HS-27A (cell line): Measurements from ENCODE around the gene LAGE3.

Experiments used
- DNase-seq: peaks from one replicate; pipeline ENCODE4 v3.0.0-alpha.2; 2012; ENCODE audit warnings: low read depth, missing footprints

The LAGE3 gene

DNA sequence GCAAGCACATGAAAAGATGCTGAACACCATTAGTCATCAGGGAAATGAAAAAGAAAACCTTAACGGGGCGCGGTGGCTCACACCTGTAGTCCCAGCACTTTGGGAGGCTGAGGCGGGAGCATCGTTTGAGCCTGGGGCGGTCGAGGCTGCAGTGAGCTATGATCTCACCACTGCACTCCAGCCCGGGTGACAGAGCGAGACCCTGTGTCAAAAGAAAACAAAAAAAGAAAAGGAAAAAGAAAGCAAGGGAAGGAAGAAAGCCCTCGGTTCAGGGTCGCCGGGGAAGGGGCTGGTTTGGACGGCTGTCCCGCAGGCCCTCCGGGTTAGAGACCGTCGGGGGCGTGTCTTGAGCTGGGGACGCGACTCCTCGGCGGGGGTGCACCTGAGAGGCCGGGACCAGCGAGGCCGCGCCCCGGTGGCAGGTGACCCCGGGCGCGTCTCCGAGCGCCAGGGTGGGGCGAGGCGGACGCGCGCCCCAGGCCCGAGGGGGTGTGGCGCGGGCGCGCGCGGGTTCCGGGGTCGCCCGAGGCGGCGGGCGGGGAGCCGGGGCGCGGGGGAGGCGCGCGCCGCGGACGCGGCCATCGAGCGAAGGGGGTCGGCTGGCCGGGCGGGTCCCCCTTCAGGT, 21.5 kb downstream of the LAGE3 start:
- no peak for DNase-seq

DNA sequence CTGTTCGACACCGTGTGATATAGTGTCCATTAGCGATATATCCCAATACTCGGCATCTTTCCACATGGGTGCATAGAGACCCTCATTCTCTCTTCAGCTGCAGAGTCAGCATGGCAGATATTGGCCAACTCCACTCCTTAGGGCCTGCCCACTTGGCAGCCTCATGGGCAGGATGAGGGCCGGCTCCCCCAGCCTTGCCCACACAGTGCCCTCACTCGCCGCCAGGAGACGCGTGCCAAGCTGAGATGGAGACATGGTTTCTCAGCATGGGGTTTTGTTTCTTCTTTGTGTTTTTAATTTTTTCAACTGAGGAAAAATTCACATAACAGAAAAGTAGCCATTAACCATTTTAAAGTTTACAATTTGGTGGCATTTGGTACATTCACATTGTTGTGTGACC, 26.3 kb downstream of the LAGE3 start:
- no peak for DNase-seq

DNA sequence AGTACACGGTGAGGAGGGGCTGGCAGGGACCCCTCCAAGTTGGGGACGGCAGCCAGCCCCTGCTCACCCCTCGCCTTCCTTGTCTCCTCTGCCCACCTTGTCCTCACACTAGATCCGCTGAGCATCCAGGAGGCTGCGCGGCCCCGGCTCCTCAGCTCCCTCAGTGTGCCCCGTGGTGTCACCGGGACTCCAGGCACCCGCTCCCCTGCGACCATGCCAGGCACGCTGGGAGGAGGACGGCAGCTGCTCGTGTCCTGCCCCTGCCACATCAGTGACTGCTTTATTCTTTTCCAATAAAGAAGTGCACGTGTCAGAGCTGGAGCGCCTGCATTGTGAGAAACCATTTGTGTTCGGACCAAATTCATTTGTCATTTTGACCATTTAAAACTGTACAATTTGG, 28.8 kb downstream of the LAGE3 start:
- DNase-seq: no peak

DNA sequence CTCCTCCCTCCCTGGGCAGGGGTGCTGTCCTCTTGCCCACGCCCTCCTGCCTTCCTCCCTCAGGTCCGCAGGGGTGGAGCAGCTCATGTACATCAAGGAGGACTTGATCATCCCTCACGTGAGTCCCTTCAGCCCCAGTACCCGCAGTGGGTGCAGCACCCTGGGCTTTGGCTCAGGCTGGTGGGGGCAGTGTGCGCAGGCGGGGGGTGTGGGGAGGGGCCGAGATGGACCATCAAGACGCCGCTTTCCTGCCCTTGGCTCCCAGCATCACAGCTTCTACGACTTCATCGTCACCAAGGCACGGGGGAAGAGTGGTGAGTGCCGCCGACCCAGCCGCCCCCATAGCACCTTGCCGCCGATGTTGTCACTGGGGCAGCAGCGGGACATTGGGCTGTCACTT, 29.5 kb downstream of the LAGE3 start:
- no peak for DNase-seq

DNA sequence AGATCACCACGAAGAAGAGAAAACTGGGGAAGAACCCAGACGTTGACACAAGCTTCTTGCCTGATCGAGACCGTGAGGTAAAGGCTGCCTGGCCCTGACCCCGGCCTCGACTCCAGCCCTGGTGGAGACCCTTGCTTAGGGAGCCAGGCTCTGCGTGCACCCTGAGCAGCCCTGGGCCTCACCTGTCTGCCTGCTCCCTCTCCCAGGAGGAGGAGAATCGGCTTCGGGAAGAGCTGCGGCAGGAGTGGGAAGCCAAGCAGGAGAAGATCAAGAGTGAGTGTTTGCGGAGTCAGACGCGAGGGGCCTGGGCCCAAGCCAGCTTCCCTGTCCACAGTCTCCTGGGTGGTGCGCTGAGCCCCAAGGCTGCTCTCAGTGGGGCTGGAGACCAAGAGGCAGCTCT, 30.6 kb downstream of the LAGE3 start:
- DNase-seq: no peak

DNA sequence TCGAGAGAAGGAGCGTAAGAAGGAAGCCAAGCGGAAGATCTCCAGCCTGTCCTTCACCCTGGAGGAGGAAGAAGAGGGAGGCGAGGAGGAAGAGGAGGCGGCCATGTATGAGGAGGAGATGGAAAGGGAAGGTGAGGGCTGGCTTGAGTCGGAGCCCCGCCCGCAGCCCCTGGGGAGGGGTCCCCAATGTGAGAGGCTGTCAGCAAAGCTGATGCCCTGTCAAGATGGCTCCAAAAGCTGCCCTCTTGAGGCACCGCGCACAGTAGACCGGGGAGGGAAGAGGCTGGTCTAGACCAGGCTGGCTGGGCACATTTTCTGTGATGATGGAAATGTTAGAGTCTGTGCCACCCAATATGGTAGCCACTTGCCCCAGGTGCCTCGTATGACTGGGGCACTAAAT, 32.7 kb downstream of the LAGE3 start:
- no peak for DNase-seq

DNA sequence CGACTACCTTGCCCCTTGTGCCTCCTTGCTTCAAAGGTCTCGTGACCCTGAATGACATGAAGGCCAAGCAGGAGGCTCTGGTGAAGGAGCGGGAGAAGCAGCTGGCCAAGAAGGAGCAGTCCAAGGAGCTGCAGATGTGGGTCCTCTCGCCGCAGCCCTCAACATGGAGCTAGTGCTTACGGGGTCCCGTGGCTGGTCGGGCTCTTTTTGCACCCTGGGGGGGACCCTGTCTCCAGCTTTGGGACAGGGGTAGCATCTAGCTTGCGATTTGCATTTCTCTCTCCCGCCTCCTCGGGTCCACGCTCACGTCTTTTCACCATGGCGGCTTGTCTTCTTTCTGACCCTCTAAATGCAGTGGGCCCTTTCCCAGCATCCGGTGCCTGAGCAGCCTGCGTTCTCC, 33.3 kb downstream of the LAGE3 start:
- no peak for DNase-seq

DNA sequence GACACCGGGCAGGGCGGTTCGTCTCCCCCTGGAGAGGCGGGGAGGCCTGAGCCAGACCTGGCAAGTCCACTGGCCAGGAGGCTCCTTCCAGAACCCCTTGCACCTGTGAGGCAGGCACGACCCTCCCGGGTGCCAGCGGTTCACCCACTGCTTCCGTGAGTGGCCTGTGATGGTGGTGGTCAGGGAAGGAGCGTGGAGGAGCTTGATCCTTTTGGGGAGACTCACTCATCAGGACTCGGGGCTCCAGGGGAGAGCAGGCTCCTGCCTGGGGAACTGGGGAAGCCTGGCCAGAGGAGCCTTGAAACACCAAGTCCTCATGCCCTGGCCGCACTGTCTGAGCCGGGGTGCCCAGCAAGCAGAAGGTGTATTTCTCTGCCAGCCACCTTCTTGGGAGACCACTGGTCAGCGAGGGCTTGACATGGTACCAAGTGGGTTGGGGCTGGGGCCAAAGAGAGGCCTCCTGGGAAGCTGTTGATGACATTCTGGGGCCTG, 34.3 kb downstream of the LAGE3 start:
- DNase-seq: no peak

DNA sequence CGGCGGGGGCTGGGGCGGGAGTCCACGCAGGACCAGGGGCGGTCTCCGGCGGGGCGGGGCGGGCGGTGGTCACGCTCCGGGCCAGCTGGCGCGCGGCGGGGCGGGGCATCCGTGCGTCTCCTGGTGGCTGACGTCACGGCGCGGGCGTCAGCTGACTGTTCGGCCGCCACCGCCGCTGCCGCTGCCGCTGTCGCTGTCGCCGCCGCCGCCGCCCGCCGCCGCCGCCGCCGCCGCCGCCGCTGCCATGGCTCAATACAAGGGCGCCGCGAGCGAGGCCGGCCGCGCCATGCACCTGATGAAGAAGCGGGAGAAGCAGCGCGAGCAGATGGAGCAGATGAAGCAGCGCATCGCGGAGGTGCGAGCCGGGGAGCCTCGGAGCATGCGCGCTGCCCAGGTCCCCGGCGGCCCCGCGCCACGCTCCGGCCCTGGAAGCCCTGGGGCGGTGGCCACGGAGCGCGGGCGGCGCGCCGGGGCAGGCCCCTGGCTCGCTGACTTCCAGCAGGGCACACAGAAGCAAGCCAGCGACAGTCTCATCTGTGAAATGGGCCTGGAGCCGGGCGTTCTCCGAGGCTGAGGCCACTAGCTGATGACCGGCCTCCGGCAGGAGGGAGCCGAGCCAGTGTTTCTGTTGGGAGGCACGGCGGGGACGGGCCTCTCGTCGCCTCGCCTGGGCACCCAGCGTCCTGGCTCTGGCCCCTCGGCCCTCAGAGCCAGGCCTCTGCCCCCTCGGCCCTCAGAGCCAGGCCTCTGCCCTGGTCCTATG, 34.9 kb downstream of the LAGE3 start, which contains the start of gene FAM50A:
Gene FAM50A, plus strand, starts transcription at position 150 of the 763 bp plus-strand sequence. Its CDS starts 95 bp downstream, at position 245.
- no peak for DNase-seq

DNA sequence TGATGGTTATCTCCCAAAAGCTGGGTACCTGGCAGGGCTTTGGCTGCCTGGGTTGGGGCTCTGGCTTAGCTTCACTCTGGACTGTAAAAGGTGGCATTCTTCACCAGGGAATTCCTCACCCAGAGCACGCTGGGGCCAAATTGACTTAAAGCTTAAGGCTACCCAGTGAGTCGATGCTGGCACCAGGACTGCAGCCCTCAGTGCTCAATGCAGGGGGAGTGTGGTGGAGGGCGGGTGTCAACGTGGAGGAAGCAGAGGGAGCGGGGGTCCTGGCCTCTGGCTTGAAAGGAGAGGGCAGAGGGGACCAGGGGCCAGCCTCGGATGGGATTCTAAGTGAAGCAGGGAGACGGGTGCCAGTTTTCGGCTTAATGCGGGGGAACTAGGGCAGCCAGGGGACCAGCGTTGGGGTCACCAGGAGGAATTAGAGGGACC, 35.6 kb downstream of the LAGE3 start:
- no peak for DNase-seq

DNA sequence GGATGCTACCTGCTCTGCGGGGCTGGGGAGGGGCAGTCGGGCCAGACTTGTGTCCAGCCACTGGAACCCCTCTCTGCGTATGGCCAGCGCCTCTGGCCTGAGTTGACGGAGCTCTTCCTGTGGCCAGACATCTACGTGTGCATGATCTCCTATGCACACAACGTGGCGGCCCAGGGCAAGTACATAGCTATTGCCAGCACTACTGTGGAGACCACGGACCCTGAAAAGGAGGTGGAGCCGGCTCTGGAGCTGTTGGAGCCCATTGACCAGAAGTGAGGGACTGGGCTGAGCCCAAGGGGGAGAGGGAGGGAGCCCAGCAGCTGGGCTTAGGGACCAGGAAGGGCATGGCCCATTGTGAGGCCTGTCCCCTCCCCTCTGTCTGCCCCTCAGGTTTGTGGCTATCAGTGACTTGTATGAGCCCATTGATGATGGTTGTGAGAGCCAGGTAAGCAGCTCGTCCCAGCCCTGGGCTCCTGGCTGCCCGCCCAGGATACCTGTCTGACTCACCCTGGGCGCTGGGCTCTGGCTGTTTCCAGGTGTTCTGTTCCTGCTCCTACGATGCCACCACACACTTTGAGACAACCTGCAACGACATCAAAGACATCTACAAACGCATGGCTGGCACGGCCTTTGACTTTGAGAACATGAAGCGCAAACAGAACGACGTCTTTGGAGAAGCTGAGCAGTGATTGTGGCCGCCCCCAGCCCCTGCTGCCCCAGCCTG, 36.9 kb downstream of the LAGE3 start:
- no peak for DNase-seq

DNA sequence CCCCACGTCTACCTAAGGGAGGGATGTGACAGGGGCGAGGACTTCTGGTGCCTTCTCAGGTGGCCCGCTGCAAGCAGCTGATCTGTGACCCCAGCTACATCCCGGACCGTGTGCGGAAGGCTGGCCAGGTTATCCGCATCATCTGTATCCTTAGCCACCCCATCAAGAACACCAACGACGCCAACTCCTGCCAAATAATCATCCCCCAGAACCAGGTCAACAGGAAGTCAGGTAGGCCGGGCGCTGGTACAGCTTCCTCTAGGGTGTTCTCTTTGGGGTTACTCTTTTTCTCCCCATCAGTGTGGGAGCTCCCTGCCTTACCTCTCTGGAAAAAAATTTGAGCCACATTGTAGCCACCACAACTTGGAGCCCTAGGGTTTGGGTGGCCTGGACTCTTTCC, 37.5 kb downstream of the LAGE3 start:
- no peak for DNase-seq

DNA sequence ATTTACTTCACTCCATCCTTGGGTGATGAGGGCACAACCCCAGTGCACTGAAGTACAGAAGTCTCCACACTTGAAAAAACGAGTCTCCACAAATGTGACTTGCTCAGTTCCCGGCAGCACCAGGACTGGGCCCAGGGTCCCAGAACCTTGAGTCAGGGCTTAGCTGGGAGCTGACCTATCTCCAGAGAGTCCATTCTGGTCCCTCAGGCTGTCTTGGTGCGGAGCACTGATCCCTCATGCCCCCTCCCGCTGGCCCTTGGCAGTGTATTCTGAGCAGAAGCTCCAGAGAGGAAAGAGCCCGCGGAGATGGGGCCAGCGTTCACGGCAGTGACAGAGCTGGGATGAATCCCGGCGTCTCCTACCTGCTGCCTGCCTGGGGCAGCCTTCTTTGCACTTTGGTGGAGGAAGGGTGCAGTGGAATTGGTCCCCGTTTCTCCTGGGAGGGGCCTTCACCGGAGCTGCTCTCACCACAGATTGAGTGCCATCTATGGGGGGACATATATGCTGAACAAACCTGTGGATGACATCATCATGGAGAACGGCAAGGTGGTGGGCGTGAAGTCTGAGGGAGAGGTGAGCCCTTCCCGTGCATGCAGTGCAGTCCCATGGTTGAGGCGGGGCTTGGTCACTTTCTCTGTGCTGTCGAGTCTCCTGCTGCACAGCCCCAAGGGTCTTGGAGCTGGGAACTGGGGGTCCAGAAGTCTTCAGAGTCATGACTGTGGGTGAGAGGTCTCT, 38.3 kb downstream of the LAGE3 start:
- DNase-seq: no peak

DNA sequence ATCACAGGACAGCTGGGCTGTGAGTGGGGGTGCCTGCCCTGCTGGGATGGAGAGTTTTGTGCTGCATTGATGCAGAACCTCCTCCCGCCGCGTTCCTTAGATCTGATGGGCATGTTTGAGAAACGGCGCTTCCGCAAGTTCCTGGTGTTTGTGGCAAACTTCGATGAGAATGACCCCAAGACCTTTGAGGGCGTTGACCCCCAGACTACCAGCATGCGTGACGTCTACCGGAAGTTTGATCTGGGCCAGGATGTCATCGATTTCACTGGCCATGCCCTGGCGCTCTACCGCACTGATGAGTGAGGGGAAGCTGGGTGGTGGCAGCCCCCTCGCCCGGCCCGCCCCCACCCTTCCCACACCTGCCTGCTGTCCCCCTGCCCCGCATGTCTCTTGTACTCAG, 39.2 kb downstream of the LAGE3 start:
- no peak for DNase-seq

DNA sequence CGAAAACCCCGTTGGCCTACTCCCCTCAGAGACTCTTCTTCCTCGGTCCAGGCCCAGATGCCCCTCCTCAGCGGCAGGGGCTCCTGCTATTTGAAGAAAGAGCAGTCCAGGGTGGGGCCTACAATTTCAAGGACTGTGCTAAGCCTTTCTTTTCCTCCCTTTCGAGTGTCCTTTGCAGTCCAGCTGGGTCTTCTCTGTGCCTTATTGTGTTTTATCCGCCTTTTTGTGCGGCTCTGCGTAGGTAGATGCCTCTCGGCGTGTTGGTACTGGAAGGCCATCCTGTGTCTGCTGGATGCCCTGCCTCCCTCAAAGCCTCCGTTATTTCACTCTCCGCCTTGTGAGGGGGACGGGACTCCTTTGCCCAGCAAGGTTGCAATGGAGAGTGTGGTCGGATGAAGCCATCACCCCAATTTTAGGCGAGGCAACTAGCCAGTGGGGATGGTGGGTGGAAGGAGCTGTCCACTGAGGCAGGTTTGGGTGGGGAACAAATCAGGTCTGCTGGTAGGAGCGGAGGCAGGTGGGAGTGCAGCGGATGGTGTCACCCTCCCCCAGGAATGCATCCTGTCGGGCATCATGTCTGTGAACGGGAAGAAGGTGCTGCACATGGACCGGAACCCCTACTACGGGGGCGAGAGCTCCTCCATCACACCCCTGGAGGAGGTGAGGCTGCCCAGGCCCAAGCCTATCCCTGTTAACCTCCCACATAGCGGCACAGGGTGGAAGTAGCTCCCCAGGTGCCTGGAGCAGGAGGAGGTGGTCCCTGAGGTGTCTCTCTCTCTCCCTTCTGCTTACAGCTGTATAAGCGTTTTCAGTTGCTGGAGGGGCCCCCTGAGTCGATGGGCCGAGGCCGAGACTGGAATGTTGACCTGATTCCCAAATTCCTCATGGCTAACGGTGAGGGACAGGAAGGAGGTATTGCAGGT, 40.8 kb downstream of the LAGE3 start:
- no peak for DNase-seq

DNA sequence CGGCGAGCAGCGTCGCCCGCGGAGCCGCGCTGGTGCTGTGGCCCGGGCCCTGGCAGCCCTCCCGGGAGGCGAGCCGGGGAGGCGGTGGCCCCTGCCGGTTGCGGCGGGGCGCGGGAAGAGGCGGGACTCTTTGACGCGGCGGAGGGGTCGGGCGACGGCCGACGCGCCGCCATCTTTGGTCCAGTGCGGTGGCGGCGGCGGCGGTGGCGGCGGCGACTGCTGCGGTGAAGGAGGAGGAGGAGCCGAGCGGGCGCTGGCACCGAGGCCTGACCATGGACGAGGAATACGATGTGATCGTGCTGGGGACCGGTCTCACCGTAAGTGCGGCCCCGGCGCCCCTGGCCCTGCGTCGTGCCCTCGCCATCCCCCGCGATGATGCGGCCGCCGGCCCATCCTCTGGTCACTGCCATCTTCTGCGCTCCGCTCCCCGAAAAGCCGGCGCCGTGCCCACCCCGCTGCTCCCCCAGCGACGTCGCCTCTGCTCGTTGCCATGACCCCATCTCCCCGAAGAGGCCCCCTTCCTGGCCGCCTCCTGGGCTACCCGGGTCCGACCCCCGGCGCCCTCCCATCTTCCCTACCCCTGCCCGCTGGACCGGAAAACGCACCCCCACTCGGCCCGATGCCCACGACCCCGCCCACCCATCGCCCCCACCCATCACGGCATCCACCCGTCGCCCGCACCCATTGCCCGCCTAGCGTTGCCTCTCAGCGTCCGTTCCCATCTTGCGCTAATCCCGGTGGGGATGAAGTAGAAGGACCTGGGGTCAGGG, 41.9 kb downstream of the LAGE3 start, which contains the start of gene GDI1:
Gene GDI1, plus strand, starts transcription at position 172 of the 770 bp plus-strand sequence. Its CDS starts 101 bp downstream, at position 273.
- no peak for DNase-seq

DNA sequence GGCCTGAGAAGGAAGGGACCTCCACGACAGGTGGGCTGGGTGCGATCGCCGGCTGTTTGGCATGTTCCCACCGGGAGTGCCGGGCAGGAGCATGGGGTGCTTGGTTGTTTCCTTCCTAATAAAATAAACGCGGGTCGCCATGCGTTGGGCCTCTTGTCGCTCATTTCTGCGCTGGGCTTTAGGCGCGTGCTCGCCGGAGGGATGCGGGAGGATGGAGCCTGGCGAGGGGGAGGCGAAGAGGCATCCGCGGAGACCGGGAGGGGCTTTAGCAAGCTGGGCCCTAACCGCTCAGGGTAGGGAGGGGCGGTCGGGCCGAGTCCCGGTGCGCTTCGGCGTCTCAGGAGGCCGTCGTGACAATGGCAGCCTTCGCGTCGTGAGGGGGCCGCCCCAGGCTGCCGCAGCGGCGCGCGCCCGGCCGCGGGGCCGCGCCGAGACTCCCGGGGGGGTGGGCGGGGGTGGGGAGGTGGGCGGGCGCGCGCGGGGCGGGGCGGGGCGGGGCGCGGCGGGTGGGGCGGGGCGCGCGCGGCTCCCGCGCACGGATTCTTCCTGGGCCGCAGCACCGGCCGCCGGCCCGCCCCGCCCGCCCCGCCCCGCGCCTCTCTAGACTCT, 42.6 kb downstream of the LAGE3 start:
- no peak for DNase-seq

DNA sequence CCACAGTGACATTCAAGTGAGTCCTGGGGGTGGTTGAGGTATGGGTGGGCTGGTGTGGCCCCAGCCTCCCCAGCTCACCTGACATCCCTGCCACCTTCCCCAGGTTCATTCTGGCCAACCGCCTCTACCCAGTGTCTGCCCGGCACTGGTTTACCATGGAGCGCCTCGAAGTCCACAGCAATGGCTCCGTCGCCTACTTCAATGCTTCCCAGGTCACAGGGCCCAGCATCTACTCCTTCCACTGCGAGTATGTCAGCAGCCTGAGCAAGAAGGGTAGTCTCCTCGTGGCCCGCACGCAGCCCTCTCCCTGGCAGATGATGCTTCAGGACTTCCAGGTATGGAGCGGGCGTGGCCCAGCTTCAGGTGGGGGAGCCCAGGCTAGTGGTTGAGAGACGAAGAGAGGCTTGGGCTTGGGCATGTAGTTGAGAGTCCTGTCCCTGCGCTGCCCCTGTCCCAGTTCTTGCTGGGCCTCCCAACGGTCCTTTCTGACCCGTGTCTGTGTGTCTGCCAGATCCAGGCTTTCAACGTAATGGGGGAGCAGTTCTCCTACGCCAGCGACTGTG, 43.8 kb downstream of the LAGE3 start:
- DNase-seq: no peak

DNA sequence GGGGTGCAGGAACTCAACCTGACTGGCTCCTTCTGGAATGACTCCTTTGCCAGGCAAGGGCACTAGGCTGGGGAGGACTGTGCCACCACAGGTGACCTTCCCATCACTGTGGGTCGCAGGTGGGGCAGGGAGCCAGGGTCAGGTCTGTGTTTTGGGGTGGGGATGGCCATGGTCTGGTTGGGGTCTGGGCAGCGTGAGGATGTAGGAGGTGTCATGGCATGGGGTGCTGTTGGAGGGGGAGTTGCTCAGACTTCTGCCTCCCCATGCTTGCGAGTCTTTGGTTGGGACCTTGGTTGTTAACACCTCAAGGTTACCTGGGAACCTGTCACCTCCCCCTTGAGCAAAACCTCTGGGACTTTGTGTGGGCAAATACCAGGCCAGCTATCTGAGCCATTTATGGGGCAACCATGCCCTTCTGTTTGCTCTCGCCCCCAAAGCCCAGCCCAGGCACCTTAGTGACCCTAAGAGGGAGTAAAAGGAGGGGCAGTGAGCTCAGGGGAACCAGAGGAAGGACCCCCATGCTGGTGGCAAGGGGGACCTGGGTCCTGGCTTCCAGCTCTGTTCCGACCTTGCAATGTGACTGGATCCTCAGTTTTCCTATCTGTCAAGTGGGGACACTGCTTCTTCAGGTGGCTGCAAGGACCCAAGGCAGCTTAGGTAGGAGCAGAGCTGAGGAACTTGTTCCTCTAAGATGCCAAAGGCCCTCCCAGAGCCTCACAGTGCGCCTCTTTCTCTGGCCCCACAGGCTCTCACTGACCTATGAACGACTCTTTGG, 44.5 kb downstream of the LAGE3 start:
- no peak for DNase-seq
